HL-60 (cell line): Measurements from ENCODE around the gene KLHDC4.

Experiments
- DNase-seq, 2 experiments: peaks; one replicate each; pipeline ENCODE4 v3.0.0-alpha.2; 2010 to 2020; ENCODE audit warnings: low read depth in 1 of 2, low spot score in 1 of 2
- H3K27ac ChIP-seq: fragments of 250-450 bp; sonication (Bioruptor Pico); replicated peaks from 2 replicates; pipeline ENCODE4 v1.5.1; 2020; ENCODE audit warnings: mild to moderate bottlenecking, moderate library complexity
- H3K27me3 ChIP-seq: fragments of 250-450 bp; sonication (Bioruptor Pico); 2 replicates; pipeline ENCODE4 v1.5.1; 2021; ENCODE audit warnings: mild to moderate bottlenecking, moderate library complexity; ENCODE audit not compliant: insufficient read depth, poor library complexity, severe bottlenecking
- H3K4me3 ChIP-seq: replicated peaks from 2 replicates; pipeline ENCODE4 v1.5.1; 2011; ENCODE audit warnings: mild to moderate bottlenecking, control low read depth, low read length; ENCODE audit not compliant: insufficient read depth
- CTCF ChIP-seq: IDR thresholded peaks from one replicate; pipeline ENCODE4 v1.5.1; 2011; ENCODE audit warnings: low read length, control low read depth, inconsistent platforms; ENCODE audit not compliant: insufficient read depth
- GABPA ChIP-seq: IDR thresholded peaks from 2 replicates; pipeline ENCODE4 v1.6.1; 2012; ENCODE audit warnings: low read depth
- POLR2AphosphoS5 ChIP-seq: IDR thresholded peaks from 2 replicates; pipeline ENCODE4 v1.6.1; 2012; ENCODE audit warnings: low read depth
- SPI1 ChIP-seq: IDR thresholded peaks from 2 replicates; pipeline ENCODE4 v1.6.1; 2012; ENCODE audit warnings: low read depth, mild to moderate bottlenecking, borderline replicate concordance
- TF ChIP-seq, protein P1 (sequence below): IDR thresholded peaks from 2 replicates; pipeline ENCODE4 v1.6.1; 2012; ENCODE audit warnings: low read depth; ENCODE audit not compliant: insufficient replicate concordance

The KLHDC4 gene

DNA sequence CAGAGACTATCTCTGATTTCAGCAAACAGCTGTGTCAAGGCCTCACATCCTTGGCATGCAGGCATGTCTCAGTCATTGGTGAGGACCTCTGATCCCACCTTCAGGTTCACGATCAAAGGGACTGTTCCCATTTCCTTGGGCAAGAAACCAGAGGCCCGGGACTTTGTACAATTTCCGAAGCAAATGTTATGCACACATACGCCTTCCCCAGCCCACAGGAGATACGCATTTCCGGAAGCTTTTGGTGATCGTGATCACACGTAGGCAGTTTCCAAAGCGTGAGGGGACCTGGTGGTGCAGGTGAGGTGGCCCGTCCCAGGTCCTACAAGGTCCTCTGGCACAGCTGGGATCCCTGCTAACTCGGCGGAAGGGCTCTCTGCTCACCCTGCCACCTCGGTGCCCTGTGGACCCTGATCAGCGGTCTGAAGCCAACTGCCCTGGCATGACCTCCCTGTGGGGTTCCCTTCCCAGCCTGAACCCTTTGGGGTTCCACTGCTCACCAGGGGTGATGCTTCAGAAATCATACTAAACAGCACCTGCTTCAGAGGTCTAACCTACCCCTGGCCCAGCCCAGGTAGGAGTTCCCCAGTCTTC lies 28.8 kb upstream of the KLHDC4 start:
- H3K4me3 ChIP-seq, result no peak overlapping the region
- no peak for TF ChIP-seq GABPA
- TF ChIP-seq CTCF, result no peak
- TF ChIP-seq SPI1, result no peak
- TF ChIP-seq, protein P1, sequence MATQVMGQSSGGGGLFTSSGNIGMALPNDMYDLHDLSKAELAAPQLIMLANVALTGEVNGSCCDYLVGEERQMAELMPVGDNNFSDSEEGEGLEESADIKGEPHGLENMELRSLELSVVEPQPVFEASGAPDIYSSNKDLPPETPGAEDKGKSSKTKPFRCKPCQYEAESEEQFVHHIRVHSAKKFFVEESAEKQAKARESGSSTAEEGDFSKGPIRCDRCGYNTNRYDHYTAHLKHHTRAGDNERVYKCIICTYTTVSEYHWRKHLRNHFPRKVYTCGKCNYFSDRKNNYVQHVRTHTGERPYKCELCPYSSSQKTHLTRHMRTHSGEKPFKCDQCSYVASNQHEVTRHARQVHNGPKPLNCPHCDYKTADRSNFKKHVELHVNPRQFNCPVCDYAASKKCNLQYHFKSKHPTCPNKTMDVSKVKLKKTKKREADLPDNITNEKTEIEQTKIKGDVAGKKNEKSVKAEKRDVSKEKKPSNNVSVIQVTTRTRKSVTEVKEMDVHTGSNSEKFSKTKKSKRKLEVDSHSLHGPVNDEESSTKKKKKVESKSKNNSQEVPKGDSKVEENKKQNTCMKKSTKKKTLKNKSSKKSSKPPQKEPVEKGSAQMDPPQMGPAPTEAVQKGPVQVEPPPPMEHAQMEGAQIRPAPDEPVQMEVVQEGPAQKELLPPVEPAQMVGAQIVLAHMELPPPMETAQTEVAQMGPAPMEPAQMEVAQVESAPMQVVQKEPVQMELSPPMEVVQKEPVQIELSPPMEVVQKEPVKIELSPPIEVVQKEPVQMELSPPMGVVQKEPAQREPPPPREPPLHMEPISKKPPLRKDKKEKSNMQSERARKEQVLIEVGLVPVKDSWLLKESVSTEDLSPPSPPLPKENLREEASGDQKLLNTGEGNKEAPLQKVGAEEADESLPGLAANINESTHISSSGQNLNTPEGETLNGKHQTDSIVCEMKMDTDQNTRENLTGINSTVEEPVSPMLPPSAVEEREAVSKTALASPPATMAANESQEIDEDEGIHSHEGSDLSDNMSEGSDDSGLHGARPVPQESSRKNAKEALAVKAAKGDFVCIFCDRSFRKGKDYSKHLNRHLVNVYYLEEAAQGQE, result no peak
- no peak for TF ChIP-seq POLR2AphosphoS5
- H3K27me3 ChIP-seq, result no peaks in the 10 kb centered on the region
- no peak for DNase-seq
- no peak overlapping the region for H3K27ac ChIP-seq

DNA sequence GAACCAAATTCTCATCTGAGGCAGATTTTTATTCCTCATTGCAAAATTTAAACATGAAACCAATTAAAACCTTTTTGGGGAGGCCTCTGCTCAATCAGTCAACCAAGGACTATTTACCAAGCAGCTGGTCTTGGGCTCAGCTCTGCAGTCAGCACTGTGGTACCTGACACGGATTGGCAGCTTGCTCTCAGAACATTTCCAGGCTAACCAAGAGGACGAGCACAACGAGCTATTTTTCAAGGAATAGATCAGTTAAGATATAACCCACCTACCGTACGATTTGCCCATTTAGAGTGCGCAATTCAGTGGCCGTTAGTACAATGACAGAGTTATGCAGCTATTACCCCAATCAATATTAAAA lies 26.4 kb upstream of the KLHDC4 start:
- TF ChIP-seq GABPA (no peak), SPI1 (no peak)
- DNase-seq, result no peak
- no peak overlapping the region for H3K4me3 ChIP-seq
- no peak overlapping the region for H3K27ac ChIP-seq
- no peaks in the 10 kb centered on the region for H3K27me3 ChIP-seq

DNA sequence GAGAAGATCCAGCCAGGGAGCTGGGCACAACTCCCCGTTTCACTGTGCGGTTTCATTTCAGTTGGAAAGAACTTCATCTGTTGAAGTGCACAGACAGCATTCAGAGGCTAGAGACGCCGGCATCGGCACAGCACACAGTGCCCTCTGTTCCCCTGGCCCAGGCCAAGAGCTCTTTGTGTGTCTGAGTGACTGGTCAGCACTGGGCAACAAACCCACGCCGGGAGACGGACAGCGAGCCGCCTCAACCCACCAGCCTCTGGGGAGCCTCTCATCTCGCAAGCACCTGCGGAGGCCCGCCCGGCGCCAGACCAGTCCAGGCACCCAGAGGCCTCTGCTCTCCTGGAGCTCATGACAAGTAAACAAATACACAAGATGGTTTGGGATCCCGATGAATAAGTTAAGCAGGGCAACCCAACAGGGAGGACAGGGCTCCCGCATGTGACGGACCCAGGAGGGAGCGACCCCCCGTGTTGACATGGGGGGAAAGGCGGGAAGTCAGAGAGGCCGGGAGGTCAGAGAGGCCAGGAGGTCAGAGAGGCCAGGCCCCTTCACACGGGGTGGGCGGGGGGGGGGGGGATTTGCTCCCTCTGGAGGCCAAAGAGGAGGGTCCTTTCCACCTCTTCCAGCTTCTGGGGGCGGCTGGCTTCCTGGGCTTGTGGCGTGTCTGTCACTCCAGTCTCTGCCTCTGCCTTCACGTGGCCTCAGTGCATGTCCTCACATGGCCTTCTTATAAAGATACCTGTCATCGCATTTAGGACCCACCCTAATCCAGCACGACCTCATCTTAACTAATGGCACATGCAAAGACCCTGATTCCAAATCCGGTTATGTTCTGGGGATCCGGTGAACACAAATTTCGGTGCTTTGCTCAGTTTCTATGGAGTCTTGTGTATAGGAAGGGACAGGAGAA lies 25.8 kb upstream of the KLHDC4 start:
- Histone ChIP-seq H3K4me3 (no peak overlapping the region), H3K27me3 (no peaks in the 10 kb centered on the region), H3K27ac (no peak overlapping the region)
- DNase-seq, result no peak
- TF ChIP-seq GABPA, result no peak
- no peak for TF ChIP-seq SPI1
- no peak for TF ChIP-seq POLR2AphosphoS5
- TF ChIP-seq, protein P1, result no peak
- no peak for TF ChIP-seq CTCF

GRCh38 chr16:87790292-87791100 lies 24.7 kb upstream of the KLHDC4 start:
- no peak overlapping the region for H3K4me3 ChIP-seq
- H3K27me3 ChIP-seq, result no peaks in the 10 kb centered on the region
- no peak for DNase-seq
- no peak overlapping the region for H3K27ac ChIP-seq
- TF ChIP-seq CTCF (no peak), GABPA (no peak), SPI1 (no peak), POLR2AphosphoS5 (no peak)
- TF ChIP-seq, protein P1, result no peak
